Epithelial cell of prostate (primary cell): Measurements from ENCODE around the gene PTPRM.

Experiments used
- DNase-seq: peaks from one replicate; pipeline ENCODE4 v3.0.0-alpha.2; 2011; ENCODE audit warnings: low read depth, low spot score
- H3K27ac ChIP-seq: fragments of 450-650 bp; 2 replicates; pipeline ENCODE4 v1.5.1; 2017; ENCODE audit warnings: mild to moderate bottlenecking

The PTPRM gene

DNA sequence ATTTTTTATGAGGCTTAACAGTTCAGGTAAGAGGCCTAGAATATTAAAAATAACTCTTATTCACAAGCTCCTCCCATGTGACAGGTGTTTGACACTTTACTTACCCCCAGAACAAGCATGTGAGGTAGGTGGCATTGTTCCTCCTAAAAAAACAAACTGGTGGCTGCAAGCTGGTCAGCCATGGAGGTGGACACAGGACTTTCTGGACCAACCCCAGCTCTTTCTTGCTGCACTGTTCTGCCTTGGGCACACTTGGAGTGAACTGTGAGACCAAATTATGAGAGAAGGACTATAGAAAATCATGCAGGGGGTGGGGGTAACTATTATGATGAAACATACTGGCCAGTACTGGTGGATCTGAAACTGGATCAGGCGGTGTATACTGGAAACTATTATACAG is 56.6 kb downstream of the PTPRM start:
- no peak for DNase-seq
- no peak overlapping the region for H3K27ac ChIP-seq

DNA sequence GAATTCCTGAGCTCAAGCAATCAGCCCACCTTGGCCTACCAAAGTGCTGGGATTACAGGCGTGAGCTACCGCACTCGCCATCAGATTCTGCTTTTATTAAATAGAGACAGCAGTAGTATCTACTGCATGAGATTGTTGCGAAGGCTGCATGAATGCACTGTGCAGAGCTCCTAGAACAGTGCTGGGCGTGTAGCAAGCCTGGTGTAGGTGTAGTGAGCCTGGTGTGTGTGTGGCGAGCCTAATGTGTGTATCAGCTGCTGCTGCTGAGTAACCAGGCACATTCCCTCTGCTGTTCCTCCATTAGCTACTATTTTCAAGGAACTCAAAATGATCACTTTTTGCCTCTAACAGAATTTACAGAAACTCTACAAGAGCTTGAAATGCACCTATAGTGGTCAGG is 57.6 kb downstream of the PTPRM start:
- no peak overlapping the region for H3K27ac ChIP-seq
- no peak for DNase-seq

DNA sequence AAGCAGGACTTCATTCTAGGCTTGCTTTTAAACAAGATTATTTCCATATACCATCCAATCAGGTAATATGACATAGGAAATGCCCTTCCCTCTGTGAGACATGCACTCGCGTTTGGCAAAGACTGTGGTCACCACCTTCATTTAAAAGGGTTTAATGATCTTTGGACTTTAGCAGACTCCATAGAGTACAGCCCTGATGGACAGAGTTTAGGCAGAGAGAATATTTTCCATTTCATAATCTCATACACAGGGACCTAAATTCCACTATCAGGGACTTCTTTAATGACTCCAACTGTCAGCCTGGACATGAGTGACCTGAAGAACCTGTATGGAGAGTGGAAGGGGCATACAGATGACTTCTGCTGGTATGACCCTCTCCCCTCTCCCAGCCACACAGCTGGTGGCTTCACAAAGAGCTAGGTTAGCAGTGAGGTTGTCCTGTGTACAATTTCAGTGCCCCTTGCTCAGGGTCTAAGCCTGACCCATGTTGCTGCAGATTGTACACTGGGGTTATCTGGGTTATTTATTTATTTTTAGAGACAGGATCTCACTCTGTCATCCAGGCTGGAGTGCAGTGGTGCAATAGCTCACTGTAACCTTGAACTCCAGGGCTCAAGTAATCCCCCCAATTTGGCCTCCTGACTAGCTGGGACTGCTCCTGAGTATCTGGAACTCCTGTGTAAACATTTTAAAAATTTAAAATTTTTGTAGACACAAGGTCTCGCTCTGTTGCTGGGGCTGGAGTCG is 59.2 kb downstream of the PTPRM start:
- H3K27ac ChIP-seq: no peak overlapping the region
- no peak for DNase-seq

DNA sequence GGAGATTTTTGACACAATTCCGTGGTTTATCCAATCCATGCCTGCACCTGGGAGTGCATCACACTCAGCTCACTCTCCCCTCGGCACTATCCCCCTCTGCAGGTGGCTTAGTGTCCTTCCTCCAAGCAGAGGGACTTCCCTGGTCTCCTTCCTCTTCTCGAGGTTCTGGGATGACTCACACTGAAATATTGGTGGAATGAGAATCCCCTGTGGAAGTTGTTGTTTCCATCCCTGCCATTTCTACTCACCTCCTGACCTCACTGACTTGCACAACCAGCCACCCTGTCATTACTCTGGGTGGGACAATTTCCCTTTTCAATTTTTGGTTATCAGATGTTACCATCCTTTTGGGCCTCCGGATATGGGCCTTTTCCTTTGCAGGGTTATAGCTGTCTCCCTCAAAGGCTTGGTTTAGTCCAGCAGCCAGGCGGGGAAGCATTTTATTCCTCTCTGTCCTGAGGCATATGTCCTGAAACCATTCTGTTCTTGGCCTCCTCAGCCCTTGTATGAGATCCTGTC is 59.9 kb downstream of the PTPRM start:
- H3K27ac ChIP-seq: no peak overlapping the region
- DNase-seq: no peak

DNA sequence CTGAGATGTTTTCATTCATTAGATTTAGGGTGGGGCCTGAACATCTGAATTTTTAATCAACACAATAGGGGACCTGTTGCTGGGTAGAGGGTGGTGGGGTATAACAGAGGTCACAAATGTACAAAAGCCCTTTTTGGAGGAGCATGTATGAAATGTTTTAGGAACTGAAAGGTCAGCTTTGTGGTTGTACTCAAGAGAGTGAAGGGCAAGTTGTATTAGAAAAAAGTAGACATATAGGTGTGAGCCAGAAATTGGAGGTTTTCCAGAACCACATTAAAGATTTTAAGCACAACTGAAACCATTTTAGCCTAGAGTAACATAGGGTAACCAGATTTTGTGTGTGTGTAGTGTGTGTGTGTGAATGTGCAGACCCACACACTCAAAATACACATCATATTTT is 62.3 kb downstream of the PTPRM start:
- no peak for DNase-seq
- no peak overlapping the region for H3K27ac ChIP-seq

DNA sequence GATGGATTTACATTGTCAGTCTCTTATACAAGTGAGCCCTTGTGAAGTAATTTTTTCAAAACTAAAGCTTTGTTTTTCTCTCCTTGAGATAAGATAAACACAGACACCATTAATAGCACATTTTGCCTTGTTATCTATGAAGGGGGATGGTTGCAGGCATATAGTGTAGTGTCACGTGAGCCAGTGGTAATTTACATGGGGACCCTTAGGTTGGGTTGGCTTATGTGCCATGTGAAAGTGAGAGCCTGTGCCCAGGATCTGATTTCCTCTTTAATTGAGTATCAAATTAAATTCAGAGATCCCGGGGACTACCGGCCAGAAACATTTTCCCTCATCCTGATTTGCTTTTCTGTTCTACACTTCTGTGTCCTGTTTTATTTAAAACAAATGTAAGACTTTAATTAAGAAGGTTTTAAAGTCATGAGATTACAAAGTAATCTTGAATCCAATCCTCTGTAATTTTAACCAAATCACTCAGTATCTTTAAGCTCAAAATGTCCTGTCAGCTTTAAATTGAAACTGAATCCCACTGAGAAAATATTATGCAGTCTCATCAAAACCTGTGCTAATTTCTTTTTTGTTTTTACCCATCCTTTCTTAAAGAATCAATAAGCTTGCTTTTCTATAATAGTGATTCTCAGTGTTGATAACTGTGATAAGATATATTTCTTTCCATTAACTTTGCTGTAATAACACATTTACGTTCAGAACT is 63.8 kb downstream of the PTPRM start:
- no peak for DNase-seq
- H3K27ac ChIP-seq: no peak overlapping the region

GRCh38 chr18:7632152-7633098 is 65.3 kb downstream of the PTPRM start:
- no peak for DNase-seq
- H3K27ac ChIP-seq: no peak overlapping the region

DNA sequence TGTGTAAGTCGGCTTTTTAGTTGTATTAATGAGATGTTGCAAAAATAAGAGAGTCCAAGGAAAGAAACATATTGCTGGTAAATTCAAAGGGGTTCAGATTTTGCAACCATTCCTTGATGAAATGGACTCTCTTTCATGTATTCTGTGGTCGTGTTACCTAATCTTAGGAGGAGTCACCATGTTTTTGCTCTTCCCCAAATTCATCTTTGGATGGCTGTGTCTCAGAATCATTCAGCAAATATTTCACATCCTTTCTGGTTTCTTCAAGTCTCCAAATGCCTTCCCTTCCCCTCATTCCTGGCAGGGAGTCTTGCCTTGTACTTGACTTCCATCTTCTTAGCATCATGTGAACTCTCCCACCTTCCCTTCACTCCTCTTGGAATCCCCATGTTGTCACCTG is 66.1 kb downstream of the PTPRM start:
- no peak overlapping the region for H3K27ac ChIP-seq
- no peak for DNase-seq

- DNase-seq: no peak
These were observed 68.8 kb downstream of the PTPRM start for GRCh38 chr18:7635948-7636347.

DNA sequence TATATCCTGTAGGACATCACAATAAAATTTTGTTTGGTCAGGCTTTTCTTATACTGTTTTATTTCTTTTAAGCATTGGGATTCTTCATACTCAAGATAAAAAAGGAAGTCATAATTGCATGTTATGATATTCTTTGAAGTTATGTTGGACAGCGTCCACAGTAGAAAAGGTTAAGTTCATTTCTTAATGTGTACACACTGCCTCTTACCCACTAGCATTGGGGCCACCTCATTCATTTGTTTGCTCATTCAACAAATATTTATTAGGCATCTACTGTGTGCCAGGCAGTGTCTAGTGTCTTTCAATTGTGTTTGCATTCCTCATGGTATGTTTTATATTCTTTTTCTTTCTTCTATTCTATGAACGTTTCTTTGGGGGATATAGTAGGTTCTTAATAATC is 70.2 kb downstream of the PTPRM start:
- no peak overlapping the region for H3K27ac ChIP-seq
- no peak for DNase-seq

More at GRCh38 chr18:7635948-7636347, 68.8 kb downstream of the PTPRM start:
- no peak overlapping the region for H3K27ac ChIP-seq

DNA sequence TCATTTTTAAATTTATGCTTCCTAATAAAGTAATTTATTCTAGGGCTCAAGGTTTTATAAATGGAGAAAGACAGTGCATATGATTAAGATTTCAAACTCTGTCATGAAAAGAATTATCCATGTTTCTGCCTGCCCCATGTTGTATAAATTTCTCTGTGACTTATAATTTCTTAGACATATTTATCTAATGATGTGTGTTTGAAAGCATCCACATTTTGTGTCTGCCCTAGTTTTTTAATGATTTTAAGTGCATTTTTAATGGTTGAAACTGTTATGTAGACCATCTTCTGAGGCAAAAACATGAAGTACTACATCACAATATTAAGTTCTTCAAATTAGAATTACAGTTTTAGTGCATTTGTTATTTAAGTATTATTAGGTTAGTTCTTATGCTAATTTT is 71.2 kb downstream of the PTPRM start:
- no peak overlapping the region for H3K27ac ChIP-seq
- DNase-seq: no peak

- no peak for DNase-seq
- H3K27ac ChIP-seq: no peak overlapping the region
These were observed 74.7 kb downstream of the PTPRM start for GRCh38 chr18:7641813-7642212.

DNA sequence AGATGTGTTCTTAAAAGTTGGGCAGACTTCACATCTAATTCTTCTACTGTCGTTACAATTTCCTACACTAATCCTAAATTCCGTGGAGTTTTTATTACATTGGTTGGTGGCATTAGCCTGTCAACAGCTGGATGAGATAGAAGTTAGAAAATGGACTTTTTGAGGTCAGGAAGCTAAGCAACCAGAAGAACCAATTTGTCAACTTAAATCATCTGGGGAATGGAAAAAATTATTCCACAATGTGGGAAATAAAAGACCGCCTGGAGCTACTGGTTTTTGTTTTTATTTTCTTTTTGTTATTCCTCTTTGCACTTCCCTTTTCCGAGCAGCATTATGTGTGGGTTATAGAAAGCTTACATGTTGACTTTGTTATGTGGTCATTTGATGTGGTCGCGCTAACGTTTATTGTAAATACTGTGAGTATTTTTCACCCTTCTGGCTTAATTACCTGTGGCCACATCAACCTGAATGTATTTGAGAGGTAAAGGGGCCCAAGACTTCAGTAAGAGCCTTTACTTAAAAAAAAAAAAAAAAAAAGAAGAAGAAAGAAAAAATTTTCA is 75.3 kb downstream of the PTPRM start:
- no peak for DNase-seq

GRCh38 chr18:7645756-7646155 is 78.6 kb downstream of the PTPRM start:
- H3K27ac ChIP-seq: no peak overlapping the region
- DNase-seq: no peak

More for the DNA sequence above, 75.3 kb downstream of the PTPRM start:
- no peak overlapping the region for H3K27ac ChIP-seq

- H3K27ac ChIP-seq: no peak overlapping the region
- DNase-seq: no peak
These were observed 79.2 kb downstream of the PTPRM start for GRCh38 chr18:7646174-7646886.

GRCh38 chr18:7647500-7647899 is 80.4 kb downstream of the PTPRM start:
- DNase-seq: no peak
- H3K27ac ChIP-seq: no peak overlapping the region

- DNase-seq: no peak
- H3K27ac ChIP-seq: no peak overlapping the region
These were observed 89.9 kb downstream of the PTPRM start for GRCh38 chr18:7657050-7657449.

DNA sequence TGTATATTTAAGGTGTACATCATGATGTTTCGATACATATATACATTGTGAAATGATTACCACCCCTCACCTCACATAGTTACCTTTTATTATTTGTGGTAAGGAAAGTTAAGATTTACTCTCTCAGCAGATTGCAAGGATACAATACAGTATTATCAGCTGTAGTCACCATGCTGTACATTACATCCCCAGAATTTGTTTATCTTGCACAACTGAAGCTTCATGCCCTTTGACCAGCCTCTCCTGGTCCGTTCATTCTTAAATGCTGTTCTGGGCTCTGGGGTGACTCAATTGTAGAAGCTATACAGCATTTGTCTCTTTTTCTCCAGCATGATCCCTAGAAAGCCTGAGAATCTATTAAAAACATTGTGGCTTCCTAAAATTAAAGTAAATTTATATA is 90.8 kb downstream of the PTPRM start:
- no peak for DNase-seq
- H3K27ac ChIP-seq: no peak overlapping the region

DNA sequence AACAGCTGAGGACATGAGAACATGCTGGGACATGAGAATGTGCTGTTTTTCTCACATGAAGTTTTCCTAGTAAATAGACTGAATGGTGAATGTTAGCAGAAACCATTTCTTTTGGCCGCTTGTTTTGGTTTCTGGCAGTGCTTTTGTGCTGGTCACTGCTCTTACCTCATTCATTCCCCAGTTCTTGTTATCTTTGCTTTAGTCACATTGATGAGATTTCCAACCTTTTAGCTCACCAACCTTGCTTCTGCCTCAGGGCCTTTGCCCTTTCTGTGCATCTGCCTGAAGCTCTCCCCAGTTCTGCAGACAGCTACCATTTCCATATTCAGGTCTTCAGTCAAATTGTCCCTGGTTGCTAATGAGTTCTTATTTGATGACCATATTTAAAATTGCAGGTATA is 91.6 kb downstream of the PTPRM start:
- no peak overlapping the region for H3K27ac ChIP-seq
- peak; percentile 27 for DNase-seq

- DNase-seq: no peak
- no peak overlapping the region for H3K27ac ChIP-seq
These were observed 94.1 kb downstream of the PTPRM start for GRCh38 chr18:7661207-7661606.
